Stimulated activated CD4-positive, alpha-beta T cell treated with anti-CD3 and anti-CD28 coated beads, Interleukin-15, amount 100 ng/mL, for 48 hours (primary cell): ENCODE data around the gene PHF12.
A peak's percentile ranks its signal among the peaks of the same experiment; 100 is the strongest.
"Not testable (repeated sequence)": the region's sequence is repeated elsewhere in the genome, so short reads cannot be mapped to it uniquely, and the experiment has no call there.

Source experiments
- DNase-seq, 2 donors: peaks; one replicate each; pipeline ENCODE4 v3.0.0-alpha.2; 2020; ENCODE audit warnings: low read depth in 2 of 2

Gene PHF12

GRCh38 chr17:28929787-28930186 is 21.5 kb downstream of the PHF12 start:
- DNase-seq: no peak

GRCh38 chr17:28928061-28928460 is 23.3 kb downstream of the PHF12 start:
- DNase-seq: peak in 1 of 2 donors; percentile 18

GRCh38 chr17:28926786-28927185 is 24.5 kb downstream of the PHF12 start:
- DNase-seq: no peak

- no peak for DNase-seq
Measured at GRCh38 chr17:28926366-28926765, 25.0 kb downstream of the PHF12 start.

- no peak for DNase-seq
Measured at GRCh38 chr17:28925912-28926365, 25.4 kb downstream of the PHF12 start.

- DNase-seq: no peak
Measured at GRCh38 chr17:28920201-28920600, 31.1 kb downstream of the PHF12 start.

- no peak for DNase-seq
Measured at GRCh38 chr17:28918295-28918694, 33.0 kb downstream of the PHF12 start.

- DNase-seq: no peak
Measured at GRCh38 chr17:28917465-28917864, 33.9 kb downstream of the PHF12 start.

GRCh38 chr17:28917029-28917428 is 34.3 kb downstream of the PHF12 start:
- no peak for DNase-seq

- DNase-seq: no peak
Measured at GRCh38 chr17:28916302-28916934, 34.9 kb downstream of the PHF12 start.

- no peak for DNase-seq
Measured at GRCh38 chr17:28912938-28913333, 38.4 kb downstream of the PHF12 start.

- DNase-seq: no peak
Measured at GRCh38 chr17:28912281-28912937, 38.9 kb downstream of the PHF12 start.

GRCh38 chr17:28911411-28912045 is 39.8 kb downstream of the PHF12 start:
- no peak for DNase-seq

GRCh38 chr17:28910534-28910933 is 40.8 kb downstream of the PHF12 start:
- no peak for DNase-seq

- no peak for DNase-seq
Measured at GRCh38 chr17:28908640-28909167, 42.6 kb downstream of the PHF12 start.

GRCh38 chr17:28907709-28908475 is 43.4 kb downstream of the PHF12 start:
- no peak for DNase-seq

- DNase-seq: no peak
Measured at GRCh38 chr17:28906706-28907438, 44.4 kb downstream of the PHF12 start.

- no peak for DNase-seq
Measured at GRCh38 chr17:28906276-28906675, 45.0 kb downstream of the PHF12 start.

- no peak for DNase-seq
Measured at GRCh38 chr17:28904800-28905199, 46.5 kb downstream of the PHF12 start.

- not testable (repeated sequence) for DNase-seq
Measured at GRCh38 chr17:28903546-28903841, 47.8 kb downstream of the PHF12 start.

GRCh38 chr17:28902819-28903545 is 48.3 kb downstream of the PHF12 start, which contains the start of gene DHRS13:
Gene DHRS13 (minus strand): TSS chr17:28903079. CDS start chr17:28902944, 135 bp downstream.
- peak; percentile 86 to 91 for DNase-seq
